ENCODE results near the gene PLA2G3.

DNA sequence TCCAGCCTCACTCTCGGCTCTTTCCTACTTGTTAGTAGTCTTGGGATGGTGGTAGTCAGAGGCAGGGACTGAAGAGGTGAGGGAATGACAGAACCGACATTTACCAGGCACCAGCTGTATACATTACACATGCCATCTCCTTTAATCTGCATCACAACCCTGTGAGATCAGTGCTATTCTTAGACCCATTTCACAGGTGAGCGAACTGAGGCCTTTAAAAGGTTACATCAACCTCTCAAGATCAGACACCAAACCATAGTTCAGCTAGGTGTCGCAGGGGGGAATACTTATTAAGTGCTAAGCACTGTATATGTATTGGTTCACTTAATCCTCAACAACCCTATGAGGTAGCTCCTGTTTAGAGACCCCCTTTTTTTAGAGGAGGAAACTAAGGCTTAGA, 5.6 kb downstream of the PLA2G3 start:
- TF ChIP-seq CTCF (IDR thresholded peaks at IDR 0.05) (no peak), EP300 (IDR thresholded peaks at IDR 0.05) (no peak)

Data from ovary (tissue), 3 donors.